Activated naive CD8-positive, alpha-beta T cell treated with anti-CD3 and anti-CD28 coated beads for 36 hours (primary cell): ENCODE data around the gene MEPE. TPM values are rescaled to one million over a fixed set of nuclear protein-coding genes. Genes with fewer than 3 reads are reported as not detected.

Source experiments
- DNase-seq: peaks from one replicate; pipeline ENCODE4 v3.0.0; 2021
- H3K27ac Mint-ChIP-seq: one replicate; pipeline ENCODE4 v1.8.0; 2022; ENCODE audit warnings: mild to moderate bottlenecking, moderate library complexity, mixed read lengths
- H3K27me3 Mint-ChIP-seq: one replicate; pipeline ENCODE4 v1.8.0; 2022; ENCODE audit warnings: mild to moderate bottlenecking, mixed read lengths
- H3K36me3 Mint-ChIP-seq: one replicate; pipeline ENCODE4 v1.8.0; 2021; ENCODE audit warnings: mild to moderate bottlenecking, mixed read lengths
- H3K4me1 Mint-ChIP-seq: one replicate; pipeline ENCODE4 v1.8.0; 2021; ENCODE audit warnings: mixed read lengths
- H3K4me3 Mint-ChIP-seq: one replicate; pipeline ENCODE4 v1.8.0; 2022; ENCODE audit warnings: mild to moderate bottlenecking, moderate library complexity, mixed read lengths
- H3K9me3 Mint-ChIP-seq: one replicate; pipeline ENCODE4 v1.8.0; 2022; ENCODE audit warnings: mixed read lengths
- total RNA-seq, 2 experiments: library from RNA; stranded (reverse); gene quantifications; one replicate each; pipeline ENCODE4 v1.2.3, GENCODE V29; 2021

Gene MEPE
- total RNA-seq, 2 experiments from 2014 or later: not detected

DNA sequence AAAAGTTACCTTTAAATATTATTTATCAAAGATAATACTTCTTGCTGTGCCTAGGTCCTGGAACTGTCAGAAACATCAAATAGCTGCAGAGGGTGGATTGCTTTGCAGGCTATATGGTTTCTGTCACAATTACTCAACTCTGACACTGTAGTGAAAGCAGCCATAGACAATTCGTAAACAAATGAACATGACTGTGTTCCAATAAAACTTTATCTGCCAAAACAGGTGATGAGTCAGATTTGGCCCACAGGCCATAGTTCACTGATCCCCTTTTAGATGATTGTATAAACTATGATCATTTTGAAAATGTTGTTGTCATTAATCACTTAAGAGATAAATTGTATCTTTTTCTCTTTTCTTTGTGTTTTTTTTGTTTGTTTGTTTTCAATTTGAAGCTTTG, 8.4 kb upstream of the MEPE start:
- H3K4me3 Mint-ChIP-seq: no peak overlapping the region
- no peak overlapping the region for H3K27ac Mint-ChIP-seq
- no peak for DNase-seq
- no peaks in the 10 kb centered on the region for H3K36me3 Mint-ChIP-seq
- H3K9me3 Mint-ChIP-seq: no peaks in the 10 kb centered on the region
- no peaks in the 10 kb centered on the region for H3K4me1 Mint-ChIP-seq
- H3K27me3 Mint-ChIP-seq: peaks cover 33% of the 10 kb centered on the region

DNA sequence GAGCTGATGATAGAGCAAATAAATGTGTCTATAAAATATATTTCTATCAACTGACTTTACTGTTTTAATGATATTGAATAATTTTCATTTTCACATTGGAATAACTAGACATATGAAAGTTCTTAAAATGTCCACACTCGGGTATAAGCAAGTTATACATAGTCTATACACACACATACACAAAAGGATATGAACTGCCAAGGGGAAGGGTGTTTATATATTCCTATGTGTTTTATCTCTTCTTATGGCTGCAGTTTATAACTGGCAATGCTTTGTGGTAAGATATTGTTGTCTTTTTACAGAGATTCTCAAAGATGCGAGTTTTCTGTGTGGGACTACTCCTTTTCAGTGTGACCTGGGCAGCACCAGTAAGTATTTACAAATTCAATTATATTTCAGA, 1.6 kb downstream of the MEPE start:
- Mint-ChIP-seq H3K4me1 (peaks cover 2% of the 10 kb centered on the region), H3K27ac (no peak overlapping the region), H3K4me3 (no peak overlapping the region), H3K27me3 (peaks cover 17% of the 10 kb centered on the region), H3K36me3 (no peaks in the 10 kb centered on the region), H3K9me3 (no peaks in the 10 kb centered on the region)
- no peak for DNase-seq

DNA sequence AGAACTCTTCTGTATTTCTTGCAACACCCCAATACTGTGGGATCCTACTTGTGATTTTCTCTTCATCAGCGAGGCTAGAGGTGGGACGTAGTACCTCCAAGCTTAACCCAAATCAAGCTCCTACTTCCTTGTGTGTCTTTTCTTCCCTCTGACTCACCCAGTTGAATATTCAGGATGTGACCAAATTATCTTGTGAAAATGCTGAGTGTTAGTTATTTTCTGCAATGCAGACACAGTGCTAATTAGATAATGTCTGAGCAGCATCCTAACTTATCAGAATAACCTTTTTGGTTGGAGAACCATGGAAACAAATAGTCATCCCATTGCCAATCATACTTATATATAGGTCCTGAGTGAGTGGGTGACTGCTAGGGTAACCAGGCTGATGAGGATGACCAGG, 2.4 kb downstream of the MEPE start:
- DNase-seq: no peak
- H3K9me3 Mint-ChIP-seq: no peaks in the 10 kb centered on the region
- H3K27ac Mint-ChIP-seq: no peak overlapping the region
- no peak overlapping the region for H3K4me3 Mint-ChIP-seq
- H3K27me3 Mint-ChIP-seq: peaks cover 12% of the 10 kb centered on the region
- H3K36me3 Mint-ChIP-seq: no peaks in the 10 kb centered on the region
- H3K4me1 Mint-ChIP-seq: peaks cover 2% of the 10 kb centered on the region

- H3K4me1 Mint-ChIP-seq: peaks cover 2% of the 10 kb centered on the region
Observed at GRCh38 chr4:87835743-87836142, 3.0 kb downstream of the MEPE start.

GRCh38 chr4:87838205-87838604, 5.4 kb downstream of the MEPE start:
- no peak overlapping the region for H3K4me3 Mint-ChIP-seq
- no peak for DNase-seq
- peaks cover 20% of the 10 kb centered on the region for H3K27me3 Mint-ChIP-seq
- H3K4me1 Mint-ChIP-seq: peaks cover 2% of the 10 kb centered on the region
- no peak overlapping the region for H3K27ac Mint-ChIP-seq
- H3K9me3 Mint-ChIP-seq: no peaks in the 10 kb centered on the region
- H3K36me3 Mint-ChIP-seq: no peaks in the 10 kb centered on the region

More at GRCh38 chr4:87835743-87836142, 3.0 kb downstream of the MEPE start:
- no peak for DNase-seq
- Mint-ChIP-seq H3K27me3 (peaks cover 13% of the 10 kb centered on the region), H3K4me3 (no peak overlapping the region), H3K27ac (no peak overlapping the region), H3K9me3 (no peaks in the 10 kb centered on the region), H3K36me3 (no peaks in the 10 kb centered on the region)

DNA sequence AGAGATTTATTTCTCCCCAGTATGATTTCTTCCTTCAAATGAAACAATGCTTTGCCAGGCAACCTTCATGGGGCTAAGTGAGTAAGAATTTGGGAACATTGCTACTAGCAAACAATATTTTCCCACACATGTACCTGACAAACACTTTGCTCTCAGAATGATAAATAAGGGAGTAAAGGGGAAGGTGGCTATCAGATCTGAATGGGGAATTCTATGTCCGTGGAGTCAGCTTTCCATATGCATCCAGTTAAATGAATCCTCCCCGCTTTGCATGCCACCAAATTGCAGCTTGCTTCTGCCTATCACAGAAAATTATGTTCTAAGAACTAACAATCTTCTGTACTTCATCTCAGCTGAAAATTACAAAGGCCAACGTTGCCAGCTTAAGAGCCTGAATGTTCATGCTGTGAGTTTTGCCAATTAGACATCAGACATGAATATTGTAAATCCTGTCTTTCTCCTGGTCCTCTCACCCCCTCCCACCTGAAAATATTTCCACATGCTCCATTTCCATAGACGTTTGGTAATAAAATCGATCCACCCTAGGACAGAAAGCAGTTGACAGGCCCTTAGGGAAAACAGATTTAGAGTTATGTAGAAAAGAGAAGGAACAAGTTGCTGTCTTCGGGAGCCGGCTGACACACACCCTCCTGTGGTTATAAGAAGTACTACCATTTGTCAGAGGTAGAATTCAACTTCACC, 6.3 kb downstream of the MEPE start:
- H3K27me3 Mint-ChIP-seq: peaks cover 27% of the 10 kb centered on the region

DNA sequence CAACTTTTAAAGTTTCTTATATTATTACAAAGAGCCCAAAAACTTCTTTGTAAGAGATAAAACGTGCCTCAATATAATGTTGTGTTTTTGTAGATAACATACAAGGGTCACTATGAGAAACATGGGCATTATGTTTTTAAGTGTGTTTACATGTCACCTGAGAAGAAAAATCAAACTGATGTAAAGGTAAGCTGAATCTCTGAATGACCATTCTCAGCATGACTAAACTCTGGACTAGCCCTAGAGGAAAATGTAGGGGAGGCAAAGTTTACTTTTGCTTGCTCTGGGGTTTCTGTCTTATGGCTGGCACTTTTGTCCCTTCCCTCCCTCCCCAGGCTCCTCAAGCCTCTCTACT, 6.8 kb downstream of the MEPE start:
- Mint-ChIP-seq H3K4me1 (peaks cover 2% of the 10 kb centered on the region), H3K9me3 (no peaks in the 10 kb centered on the region), H3K36me3 (no peaks in the 10 kb centered on the region), H3K27ac (no peak overlapping the region), H3K27me3 (peaks cover 28% of the 10 kb centered on the region), H3K4me3 (no peak overlapping the region)
- DNase-seq: no peak

More for the DNA sequence above, 6.3 kb downstream of the MEPE start:
- H3K27ac Mint-ChIP-seq: no peak overlapping the region
- no peak overlapping the region for H3K4me3 Mint-ChIP-seq
- H3K9me3 Mint-ChIP-seq: no peaks in the 10 kb centered on the region
- peaks cover 2% of the 10 kb centered on the region for H3K4me1 Mint-ChIP-seq
- H3K36me3 Mint-ChIP-seq: no peaks in the 10 kb centered on the region
- DNase-seq: no peak

GRCh38 chr4:87840149-87840548, 7.4 kb downstream of the MEPE start:
- H3K9me3 Mint-ChIP-seq: no peaks in the 10 kb centered on the region
- H3K4me1 Mint-ChIP-seq: peaks cover 2% of the 10 kb centered on the region
- no peak overlapping the region for H3K27ac Mint-ChIP-seq
- no peaks in the 10 kb centered on the region for H3K36me3 Mint-ChIP-seq
- no peak for DNase-seq
- H3K27me3 Mint-ChIP-seq: peaks cover 30% of the 10 kb centered on the region
- H3K4me3 Mint-ChIP-seq: no peak overlapping the region

DNA sequence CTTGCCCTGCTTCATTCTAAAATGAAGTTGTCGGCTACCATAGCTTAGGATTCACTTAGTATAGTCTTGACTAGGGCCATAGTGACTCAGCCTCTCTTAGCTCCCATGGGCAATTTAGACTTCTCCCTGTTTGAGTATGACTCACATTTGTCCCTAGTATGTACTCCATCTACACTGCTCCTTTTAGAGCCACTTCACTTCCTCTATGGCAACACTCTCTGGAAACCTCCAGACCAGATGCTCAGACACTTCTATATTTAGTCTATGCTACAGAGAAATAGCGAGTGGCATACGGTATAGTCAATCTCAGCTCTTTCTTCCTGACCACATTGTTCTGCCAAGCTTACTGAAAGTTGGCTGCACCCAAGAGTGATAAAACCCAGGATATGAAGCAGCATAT, 11.2 kb downstream of the MEPE start:
- no peak overlapping the region for H3K27ac Mint-ChIP-seq
- peaks cover 5% of the 10 kb centered on the region for H3K4me1 Mint-ChIP-seq
- H3K4me3 Mint-ChIP-seq: no peak overlapping the region
- peaks cover 39% of the 10 kb centered on the region for H3K27me3 Mint-ChIP-seq
- DNase-seq: no peak
- H3K36me3 Mint-ChIP-seq: no peaks in the 10 kb centered on the region
- H3K9me3 Mint-ChIP-seq: no peaks in the 10 kb centered on the region

DNA sequence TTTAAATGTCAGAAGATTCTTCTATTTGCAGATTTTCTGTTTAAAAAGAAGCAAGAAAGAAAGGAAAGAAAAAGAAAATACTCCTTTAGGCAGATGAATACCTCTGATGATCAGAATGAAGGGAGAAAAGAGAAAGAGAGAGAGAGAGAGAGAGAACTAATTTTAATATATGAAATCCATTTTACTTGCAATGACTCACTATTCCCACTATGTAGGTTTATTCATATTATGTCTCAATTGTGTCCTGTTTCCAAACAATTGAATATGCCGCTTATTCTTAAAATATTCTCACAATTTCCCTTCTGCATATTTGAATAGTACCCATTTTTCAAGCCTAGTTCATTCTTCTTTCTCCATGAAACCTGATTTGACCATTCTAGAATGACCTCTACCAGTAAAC, 11.7 kb downstream of the MEPE start:
- DNase-seq: no peak
- Mint-ChIP-seq H3K27ac (no peak overlapping the region), H3K4me1 (peaks cover 7% of the 10 kb centered on the region)

GRCh38 chr4:87846226-87846625, 13.5 kb downstream of the MEPE start:
- Mint-ChIP-seq H3K9me3 (no peaks in the 10 kb centered on the region), H3K36me3 (no peaks in the 10 kb centered on the region), H3K27me3 (peaks cover 30% of the 10 kb centered on the region), H3K4me3 (no peak overlapping the region), H3K4me1 (peaks cover 7% of the 10 kb centered on the region), H3K27ac (no peak overlapping the region)
- DNase-seq: no peak

More for the DNA sequence above, 11.7 kb downstream of the MEPE start:
- no peaks in the 10 kb centered on the region for H3K36me3 Mint-ChIP-seq
- H3K9me3 Mint-ChIP-seq: no peaks in the 10 kb centered on the region
- no peak overlapping the region for H3K4me3 Mint-ChIP-seq
- H3K27me3 Mint-ChIP-seq: peaks cover 36% of the 10 kb centered on the region

GRCh38 chr4:87848622-87849351, 16.0 kb downstream of the MEPE start:
- H3K9me3 Mint-ChIP-seq: no peaks in the 10 kb centered on the region
- no peaks in the 10 kb centered on the region for H3K36me3 Mint-ChIP-seq
- peaks cover 20% of the 10 kb centered on the region for H3K27me3 Mint-ChIP-seq
- H3K27ac Mint-ChIP-seq: no peak overlapping the region
- H3K4me1 Mint-ChIP-seq: peaks cover 7% of the 10 kb centered on the region
- DNase-seq: no peak
- H3K4me3 Mint-ChIP-seq: peak overlapping the region; percentile 45

DNA sequence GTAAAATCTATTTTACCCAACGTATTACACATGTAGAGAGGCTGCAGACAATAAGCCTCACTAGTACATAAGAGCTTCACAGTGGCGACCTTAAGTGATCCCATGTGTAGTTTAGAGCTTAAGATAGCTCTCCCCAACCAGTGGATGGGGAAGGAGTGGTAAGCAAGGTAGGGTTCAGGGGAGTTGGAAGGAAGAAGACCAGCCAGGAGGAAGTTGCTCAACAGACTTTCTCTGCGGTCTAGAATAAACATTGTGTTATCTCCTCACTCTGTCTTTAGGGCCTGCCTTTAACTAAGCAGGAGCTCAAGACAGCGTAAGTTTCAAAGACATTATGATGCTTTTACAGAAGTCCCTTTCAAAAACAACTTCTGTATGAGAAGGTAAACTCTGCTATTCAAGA, 16.8 kb downstream of the MEPE start:
- H3K27ac Mint-ChIP-seq: no peak overlapping the region
- peaks cover 16% of the 10 kb centered on the region for H3K27me3 Mint-ChIP-seq
- H3K9me3 Mint-ChIP-seq: no peaks in the 10 kb centered on the region
- H3K4me3 Mint-ChIP-seq: no peak overlapping the region
- peaks cover 7% of the 10 kb centered on the region for H3K4me1 Mint-ChIP-seq
- DNase-seq: no peak
- H3K36me3 Mint-ChIP-seq: no peaks in the 10 kb centered on the region

- no peak for DNase-seq
- H3K27me3 Mint-ChIP-seq: peaks cover 11% of the 10 kb centered on the region
- H3K4me1 Mint-ChIP-seq: peaks cover 7% of the 10 kb centered on the region
- H3K36me3 Mint-ChIP-seq: no peaks in the 10 kb centered on the region
- no peak overlapping the region for H3K4me3 Mint-ChIP-seq
- no peak overlapping the region for H3K27ac Mint-ChIP-seq
- no peaks in the 10 kb centered on the region for H3K9me3 Mint-ChIP-seq
Observed at GRCh38 chr4:87851332-87851731, 18.6 kb downstream of the MEPE start.

DNA sequence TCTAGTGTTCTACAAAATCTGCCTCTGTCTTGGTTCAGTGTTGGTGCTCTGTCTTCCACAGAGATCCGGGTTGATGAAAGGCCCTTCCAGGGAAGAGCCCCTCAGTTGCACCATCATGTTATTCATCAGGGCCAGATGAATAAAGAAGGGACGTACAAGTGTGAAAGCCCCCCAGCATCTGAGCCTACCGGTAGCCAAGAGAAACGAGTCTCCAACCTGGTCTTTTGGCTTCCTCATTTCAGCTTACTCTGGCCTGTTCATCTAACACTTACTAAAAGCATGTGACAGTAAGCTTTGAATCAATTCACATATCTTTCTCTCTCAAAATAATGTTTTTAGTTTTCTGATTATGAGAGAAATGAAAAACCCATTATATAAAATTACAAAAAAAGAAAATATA, 19.2 kb downstream of the MEPE start:
- Mint-ChIP-seq H3K36me3 (no peaks in the 10 kb centered on the region), H3K4me3 (no peak overlapping the region), H3K9me3 (no peaks in the 10 kb centered on the region), H3K27me3 (peaks cover 6% of the 10 kb centered on the region), H3K4me1 (peaks cover 7% of the 10 kb centered on the region), H3K27ac (no peak overlapping the region)
- DNase-seq: no peak

DNA sequence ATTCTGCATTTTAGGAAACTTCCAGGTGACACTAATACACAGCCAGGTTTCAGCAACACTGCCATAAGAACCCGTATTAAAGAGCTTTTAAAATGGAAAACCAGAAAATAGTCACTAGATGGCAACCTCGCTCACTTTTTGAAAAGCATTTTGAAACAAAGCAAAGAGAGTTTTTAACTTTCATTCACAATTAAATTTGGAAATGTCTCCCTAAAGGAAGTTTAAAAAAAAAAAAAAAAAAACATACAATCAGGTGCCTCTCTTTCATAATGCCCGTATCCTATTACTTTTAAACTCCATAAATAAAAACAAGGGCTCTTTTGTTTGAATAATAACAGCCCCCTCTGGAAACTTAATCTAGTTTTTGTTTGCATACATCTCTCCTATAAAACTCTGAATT, 20.3 kb downstream of the MEPE start:
- Mint-ChIP-seq H3K36me3 (no peaks in the 10 kb centered on the region), H3K9me3 (no peaks in the 10 kb centered on the region), H3K4me3 (no peak overlapping the region), H3K27ac (no peak overlapping the region), H3K27me3 (peaks cover 11% of the 10 kb centered on the region), H3K4me1 (peaks cover 7% of the 10 kb centered on the region)
- no peak for DNase-seq
